ENCODE results near the gene LRRC4C. TPM values are rescaled to one million over a fixed set of nuclear protein-coding genes. Genes with fewer than 3 reads are reported as not detected.

LRRC4C gene
- total and polyA plus RNA-seq, 10 of the 15 experiments (the other 5 are each of a cell fraction or from before 2014, with no cell fraction given): 1.5 TPM; not detected in 9

DNA sequence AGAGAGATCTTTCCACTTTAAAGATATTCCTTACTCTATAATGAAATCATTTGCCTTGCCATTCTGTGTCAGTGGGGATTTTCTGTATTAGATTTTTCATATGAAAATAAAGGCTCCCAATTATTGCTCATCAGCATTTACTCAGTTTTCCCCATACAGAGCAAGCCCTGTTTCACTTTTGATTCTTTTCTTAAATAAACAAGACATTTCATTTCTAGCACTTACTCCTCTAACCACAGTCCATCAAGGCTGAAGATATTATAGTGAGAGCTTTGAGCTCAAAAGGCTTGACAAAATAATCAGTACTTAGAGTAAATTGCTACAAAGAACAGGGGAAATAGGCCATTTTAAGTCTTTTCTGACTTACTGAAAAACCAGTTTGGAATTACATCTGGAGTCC is 385.1 kb downstream of the LRRC4C start:
- SMC1A ChIA-PET (ENCODE audit: uncharacterized antibody, unreplicated experiment): no interaction called here
- H3K36me3 ChIP-seq (ENCODE audit: control insufficient read depth in 2 of 2, insufficient read depth in 2 of 2, low read length in 1 of 2): no peaks in the 10 kb centered on the region
- H3K27me3 ChIP-seq (replicated peaks in 1 of 2; ENCODE audit: control insufficient read depth in 2 of 2, insufficient read depth in 2 of 2, low read length in 1 of 2): no peaks in the 10 kb centered on the region
- no peak overlapping the region for H3K4me3 ChIP-seq
- no peak for FAIRE-seq
- no peak overlapping the region for H3K27ac ChIP-seq (ENCODE audit: control insufficient read depth, insufficient read depth)
- H3K9ac ChIP-seq (ENCODE audit: control insufficient read depth, insufficient read depth, low read length): no peak overlapping the region
- H3K79me2 ChIP-seq (ENCODE audit: control insufficient read depth, insufficient read depth, low read length): no peaks in the 10 kb centered on the region
- no peaks in the 10 kb centered on the region for H3K9me3 ChIP-seq (replicated peaks; ENCODE audit: control insufficient read depth, insufficient read depth, low read length)
- TF ChIP-seq PAX5 (IDR thresholded peaks at IDR 0.05; ENCODE audit: borderline replicate concordance, low read depth, low read length) (no peak), IKZF1 (conservative IDR thresholded peaks at IDR 0.05) (no peak), SREBF2 (IDR thresholded peaks at IDR 0.05; ENCODE audit: low read length) (no peak)
- RAD21 ChIA-PET (ENCODE audit: unreplicated experiment): no interaction called here
- no peak for ATAC-seq
- BruUV-seq (replicated peaks): no TSS peak
- CTCF ChIA-PET: no interaction called here
- H4K20me1 ChIP-seq (ENCODE audit: control insufficient read depth, insufficient read depth): no peaks in the 10 kb centered on the region
- POLR2A ChIA-PET: no interaction called here
- H3K4me2 ChIP-seq (ENCODE audit: control insufficient read depth, insufficient read depth): no peak overlapping the region
- no peak for DNase-seq (ENCODE audit: low read depth, low spot score)
- H2AFZ ChIP-seq (ENCODE audit: control insufficient read depth, low read depth, low read length): no peak overlapping the region
- no peaks in the 10 kb centered on the region for H3K4me1 ChIP-seq (ENCODE audit: control insufficient read depth, insufficient read depth, low read length)
- intact Hi-C loops (cut with micrococcal nuclease; ENCODE audit: unreplicated experiment) (no loop called here), in situ Hi-C loops (cut with MboI) (no loop called here)

- SMC1A ChIA-PET (ENCODE audit: uncharacterized antibody, unreplicated experiment): no interaction called here
- RAD21 ChIA-PET (ENCODE audit: unreplicated experiment): interaction anchor here (1.4 kb wide), 1 partner anchor 18 kb away, joined by 3 read pairs; no protein-coding TSS in a partner anchor
- 45% methylated on average over 8 of the region's 8 CpGs for WGBS (ENCODE audit: insufficient coverage, insufficient replicate concordance, low lambda C conversion rate, missing lambda C conversion rate)
- Histone ChIP-seq H3K4me2 (ENCODE audit: control insufficient read depth, insufficient read depth) (no peak overlapping the region), H3K27ac (ENCODE audit: control insufficient read depth, insufficient read depth) (no peak overlapping the region), H3K4me1 (ENCODE audit: control insufficient read depth, insufficient read depth, low read length) (no peaks in the 10 kb centered on the region), H2AFZ (ENCODE audit: control insufficient read depth, low read depth, low read length) (no peak overlapping the region), H4K20me1 (ENCODE audit: control insufficient read depth, insufficient read depth) (no peaks in the 10 kb centered on the region), H3K36me3 (ENCODE audit: control insufficient read depth in 2 of 2, insufficient read depth in 2 of 2, low read length in 1 of 2) (no peaks in the 10 kb centered on the region), H3K79me2 (ENCODE audit: control insufficient read depth, insufficient read depth, low read length) (no peaks in the 10 kb centered on the region), H3K9ac (ENCODE audit: control insufficient read depth, insufficient read depth, low read length) (no peak overlapping the region), H3K4me3 (no peak overlapping the region), H3K27me3 (replicated peaks in 1 of 2; ENCODE audit: control insufficient read depth in 2 of 2, insufficient read depth in 2 of 2, low read length in 1 of 2) (no peaks in the 10 kb centered on the region), H3K9me3 (replicated peaks; ENCODE audit: control insufficient read depth, insufficient read depth, low read length) (no peaks in the 10 kb centered on the region)
- no peak for FAIRE-seq
- BruUV-seq (replicated peaks): no TSS peak
- no peak for DNase-seq (ENCODE audit: low read depth, low spot score)
- ATAC-seq: no peak
- no peak for TF ChIP-seq NR2F1 (conservative IDR thresholded peaks at IDR 0.05)
- TF ChIP-seq MTA3 (IDR thresholded peaks at IDR 0.05; ENCODE audit: borderline replicate concordance, low read length): no peak
- TF ChIP-seq SP1 (IDR thresholded peaks at IDR 0.05; ENCODE audit: low read depth, low read length): no peak
- TF ChIP-seq RAD51 (IDR thresholded peaks at IDR 0.05): no peak
- no peak for TF ChIP-seq SUPT20H (IDR thresholded peaks at IDR 0.05; ENCODE audit: borderline replicate concordance, control insufficient read depth, low read depth, low read length)
- no peak for TF ChIP-seq KAT2A (conservative IDR thresholded peaks at IDR 0.05; ENCODE audit: control insufficient read depth, low read depth, low read length)
- CTCF ChIA-PET: interaction anchor here (1.1 kb wide), 1 partner anchor 10 kb away, joined by 3 read pairs; no protein-coding TSS in a partner anchor
- intact Hi-C loops (cut with micrococcal nuclease; ENCODE audit: unreplicated experiment) (no loop called here), in situ Hi-C loops (cut with MboI) (no loop called here)
- POLR2A ChIA-PET: no interaction called here
Measured at GRCh38 chr11:41065432-41065831, 394.0 kb downstream of the LRRC4C start.
